ENCODE data around the gene IFNAR1. TPM values are rescaled to one million over a fixed set of nuclear protein-coding genes. Genes with fewer than 3 reads are reported as not detected.

Gene IFNAR1
- total and polyA plus RNA-seq, 2 donors (not counting 3 experiments of a cell fraction or from before 2014, with no cell fraction given): 16.2 to 47.8 TPM

DNA sequence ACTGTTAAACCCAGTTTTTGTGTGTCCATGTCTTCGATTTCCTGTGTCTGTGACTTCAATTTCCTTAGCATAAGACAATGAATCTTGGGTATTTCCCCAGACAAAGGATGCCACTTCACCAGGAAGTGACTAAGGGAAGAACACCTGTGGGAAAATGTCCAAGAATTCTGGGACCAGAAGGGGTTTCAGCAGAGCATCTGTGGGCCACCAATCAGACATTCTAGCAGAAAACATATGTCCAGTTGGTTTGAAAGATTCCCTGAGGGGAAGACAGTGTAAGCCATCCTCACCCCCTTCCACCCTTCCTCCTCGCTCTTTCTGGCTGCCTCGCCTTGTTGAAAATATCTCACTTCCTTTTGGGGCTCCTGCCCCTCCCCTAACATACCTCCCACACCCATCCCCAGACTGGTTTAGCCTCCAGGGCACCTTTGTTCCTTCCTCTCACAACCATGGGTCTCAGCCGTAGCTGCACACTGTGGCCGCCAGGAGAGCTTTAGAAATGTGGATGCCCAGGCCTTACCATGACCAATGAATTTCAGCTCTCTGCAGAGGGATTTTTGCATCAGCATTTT lies 25.5 kb upstream of the IFNAR1 start:
- H3K36me3 ChIP-seq (ENCODE audit: control insufficient read depth in 2 of 2, extremely low read depth in 1 of 2, insufficient read depth in 2 of 2, low read length in 2 of 2): no peaks in the 10 kb centered on the region
- ChIA-PET POLR2A (interaction anchor here (1.0 kb wide), 1 partner anchor 64 kb away, joined by 3 read pairs; no protein-coding TSS in a partner anchor), CTCF (interaction anchor here (0.6 to 1.2 kb wide), 2 partner anchors 9 to 580 kb away, joined by 3 read pairs; no protein-coding TSS in a partner anchor)
- H3K9ac ChIP-seq (replicated peaks; ENCODE audit: extremely low read depth, insufficient read depth, low read length): no peak overlapping the region
- H3K9me3 ChIP-seq (replicated peaks; ENCODE audit: control insufficient read depth, insufficient read depth, low read length): no peaks in the 10 kb centered on the region
- H2AFZ ChIP-seq (ENCODE audit: low read depth, low read length): no peak overlapping the region
- H3K9me1 ChIP-seq (replicated peaks; ENCODE audit: control insufficient read depth, extremely low read depth, insufficient read depth, low read length): no peaks in the 10 kb centered on the region
- TF ChIP-seq JUN (IDR thresholded peaks at IDR 0.05; ENCODE audit: borderline replicate concordance, insufficient read depth, insufficient read length, low read depth) (no peak), POLR2AphosphoS5 (IDR thresholded peaks at IDR 0.05; ENCODE audit: insufficient read depth, low read depth, low read length) (no peak)
- H3K4me2 ChIP-seq (ENCODE audit: insufficient read depth, low read length): no peak overlapping the region
- intact Hi-C loops (cut with micrococcal nuclease): no loop called here
- no peaks in the 10 kb centered on the region for H3K27me3 ChIP-seq (ENCODE audit: control insufficient read depth in 2 of 2, insufficient read depth in 2 of 2, low read length in 2 of 2)
- dilution Hi-C loops (cut with MboI; ENCODE audit: extremely low pct_ligation_motif_present, low sequenced_read_pairs): no loop called here
- no peaks in the 10 kb centered on the region for H4K20me1 ChIP-seq (replicated peaks; ENCODE audit: control insufficient read depth, extremely low read depth, insufficient read depth, low read length)
- H3K4me1 ChIP-seq (ENCODE audit: control insufficient read depth, extremely low read depth, insufficient read depth, low read length): peaks cover 26% of the 10 kb centered on the region
- FAIRE-seq: no peak
- no peak overlapping the region for H3K27ac ChIP-seq (ENCODE audit: insufficient read depth, low read depth, low read length)
- no TSS peak for BruUV-seq (replicated peaks)
- H3K79me2 ChIP-seq (ENCODE audit: control insufficient read depth, insufficient read depth, low read length): no peaks in the 10 kb centered on the region
- no peak overlapping the region for H3K4me3 ChIP-seq (replicated peaks in 1 of 3; ENCODE audit: insufficient read depth in 1 of 3, low read depth in 1 of 3, low read length in 3 of 3)
- DNase-seq (ENCODE audit: low read depth, low spot score): no peak

DNA sequence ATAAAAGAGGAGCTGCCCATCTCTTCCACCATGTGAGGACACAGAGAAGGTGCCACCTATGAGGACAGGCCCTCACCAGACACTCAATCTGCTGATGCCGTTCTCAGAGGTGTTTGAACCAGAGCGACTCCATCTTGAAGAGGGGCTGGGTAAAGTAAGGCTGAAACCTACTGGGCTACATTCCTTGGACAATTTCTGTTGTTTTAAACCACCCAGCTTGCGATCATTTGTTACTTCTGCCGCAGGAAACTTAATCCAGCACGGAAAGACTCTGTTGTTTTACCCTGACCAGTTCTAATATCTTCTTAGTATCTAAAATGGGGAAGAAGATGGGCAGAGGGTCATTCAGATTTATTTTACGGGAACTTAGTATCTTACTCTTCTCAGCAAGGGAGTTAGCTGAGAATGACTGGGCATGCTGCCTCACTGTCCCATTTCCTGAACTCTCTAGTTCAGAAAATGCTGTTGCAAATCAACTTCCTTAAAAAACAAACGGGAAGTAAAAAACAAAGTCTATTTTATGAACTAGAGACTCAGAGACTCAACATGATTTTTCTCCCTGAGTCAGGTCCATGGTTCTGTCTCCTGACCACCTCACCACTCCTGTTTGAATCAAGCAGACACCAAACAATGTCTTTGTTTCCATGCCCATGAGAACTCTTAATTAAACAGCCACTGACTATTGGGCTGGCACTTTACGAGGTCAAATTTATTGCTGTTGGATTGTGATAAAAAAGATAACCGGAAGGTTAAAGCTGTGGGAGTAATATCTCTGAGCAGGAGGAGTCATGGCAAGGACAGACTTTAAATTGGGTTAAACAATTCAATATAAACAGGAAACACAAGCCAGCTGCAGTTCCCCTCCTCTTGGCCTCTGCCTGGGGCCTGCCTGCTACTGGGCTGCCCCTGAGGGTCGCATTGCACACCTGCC lies 23.8 kb upstream of the IFNAR1 start:
- Histone ChIP-seq H3K36me3 (ENCODE audit: control insufficient read depth in 2 of 2, extremely low read depth in 1 of 2, insufficient read depth in 2 of 2, low read length in 2 of 2) (no peaks in the 10 kb centered on the region), H3K9me1 (replicated peaks; ENCODE audit: control insufficient read depth, extremely low read depth, insufficient read depth, low read length) (no peaks in the 10 kb centered on the region), H3K27ac (ENCODE audit: insufficient read depth, low read depth, low read length) (peak overlapping the region; percentile 70), H3K27me3 (ENCODE audit: control insufficient read depth in 2 of 2, insufficient read depth in 2 of 2, low read length in 2 of 2) (no peaks in the 10 kb centered on the region), H3K9me3 (replicated peaks; ENCODE audit: control insufficient read depth, insufficient read depth, low read length) (no peaks in the 10 kb centered on the region), H3K9ac (replicated peaks; ENCODE audit: extremely low read depth, insufficient read depth, low read length) (peak overlapping the region; percentile 18), H4K20me1 (replicated peaks; ENCODE audit: control insufficient read depth, extremely low read depth, insufficient read depth, low read length) (no peaks in the 10 kb centered on the region), H3K4me3 (replicated peaks in 1 of 3; ENCODE audit: insufficient read depth in 1 of 3, low read depth in 1 of 3, low read length in 3 of 3) (no peak overlapping the region), H2AFZ (ENCODE audit: low read depth, low read length) (peak overlapping the region; percentile 91), H3K79me2 (ENCODE audit: control insufficient read depth, insufficient read depth, low read length) (no peaks in the 10 kb centered on the region), H3K4me1 (ENCODE audit: control insufficient read depth, extremely low read depth, insufficient read depth, low read length) (peaks cover 26% of the 10 kb centered on the region), H3K4me2 (ENCODE audit: insufficient read depth, low read length) (peak overlapping the region; percentile 12)
- intact Hi-C loops (cut with micrococcal nuclease): loop anchor here (1.0 kb wide), 2 partner anchors 23 to 35 kb away; partner anchors contain the start of genes IFNAR1 and IL10RB
- ChIA-PET POLR2A (no interaction called here), CTCF (interaction anchor here (1.1 to 1.3 kb wide), 2 partner anchors 14 to 60 kb away, joined by 3 read pairs; no protein-coding TSS in a partner anchor)
- dilution Hi-C loops (cut with MboI; ENCODE audit: extremely low pct_ligation_motif_present, low sequenced_read_pairs): no loop called here
- peak; percentile 84 for FAIRE-seq
- TF ChIP-seq FOS (IDR thresholded peaks at IDR 0.05; ENCODE audit: borderline replicate concordance, insufficient read depth, low read length): peak; percentile 8
- no peak for TF ChIP-seq MYC (IDR thresholded peaks at IDR 0.05; ENCODE audit: low read depth, low read length)
- peak; percentile 66 for DNase-seq (ENCODE audit: low read depth, low spot score)
- BruUV-seq (replicated peaks): TSS peak; percentile 22
